ENCODE results near the gene FUCA2.

Gene FUCA2

GRCh38 chr6:143510991-143511891 is at the start of gene FUCA2:
TSS of gene FUCA2 (minus strand) at chr6:143511720. CDS start at chr6:143511634, 86 bp downstream.
- peak; percentile 39 to 71 for DNase-seq

GRCh38 chr6:143561105-143561704 is 49.7 kb upstream of the FUCA2 start:
- no peak for DNase-seq

GRCh38 chr6:143559051-143559660 is 47.6 kb upstream of the FUCA2 start:
- DNase-seq: no peak

DNA sequence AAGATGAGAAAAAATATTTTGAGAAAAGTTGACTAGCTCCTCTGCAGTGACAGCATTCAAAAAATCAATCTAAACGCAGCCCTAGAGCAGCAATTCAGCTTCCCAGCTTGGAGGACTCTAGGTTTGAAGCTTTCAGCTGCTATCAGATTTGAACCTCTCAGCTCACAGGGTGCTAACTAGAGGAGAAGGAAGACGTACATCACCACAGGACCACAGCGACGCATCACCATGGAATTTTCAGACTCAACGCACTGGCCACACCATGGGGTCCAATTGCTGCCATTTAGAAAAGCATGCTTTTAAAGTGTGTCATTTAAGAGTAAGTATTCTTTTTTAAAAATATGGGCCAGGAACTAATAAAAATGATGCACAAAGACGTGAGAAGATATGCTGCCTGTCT is 45.0 kb upstream of the FUCA2 start:
- no peak for DNase-seq

DNA sequence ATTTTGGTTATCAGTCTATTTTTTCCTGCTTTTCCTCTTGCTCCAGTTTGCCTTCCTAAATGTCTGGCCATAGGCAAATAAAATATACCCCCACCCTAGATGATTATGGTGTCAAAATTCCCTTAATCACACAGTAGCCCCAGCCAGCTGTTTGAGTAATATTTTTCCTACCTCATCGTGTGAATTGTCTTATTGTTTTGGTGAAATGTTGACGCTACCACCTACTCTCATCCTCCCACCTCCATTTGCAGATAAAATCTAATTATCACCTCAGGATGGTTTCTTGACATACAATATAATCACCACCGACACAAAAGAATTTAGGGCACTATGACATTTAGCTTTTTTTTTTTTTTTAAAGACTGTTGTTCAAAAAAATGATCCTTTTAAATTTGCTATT is 44.1 kb upstream of the FUCA2 start:
- peak; percentile 12 to 61 for DNase-seq

DNA sequence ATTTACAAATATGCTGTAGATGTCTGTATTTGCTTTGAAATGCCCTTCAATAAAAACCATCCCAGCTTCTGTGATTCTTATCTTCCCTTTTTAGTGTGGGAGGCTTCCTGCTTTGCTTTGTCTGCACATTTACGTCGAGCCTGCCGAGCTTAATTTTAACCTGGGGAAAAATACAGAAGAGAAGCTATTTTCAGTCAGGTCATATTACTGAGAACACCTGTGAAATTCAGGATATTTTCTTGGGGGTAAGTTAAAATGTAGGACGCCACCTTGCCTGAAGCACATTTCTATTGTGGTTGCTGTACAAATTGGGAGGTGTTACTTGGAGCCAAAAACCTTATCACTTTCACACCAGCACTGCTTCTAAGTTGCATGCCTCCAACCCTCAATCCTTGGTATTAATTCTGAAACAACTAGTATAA is 43.6 kb upstream of the FUCA2 start:
- no peak for DNase-seq

GRCh38 chr6:143553337-143553736 is 41.8 kb upstream of the FUCA2 start:
- no peak for DNase-seq

DNA sequence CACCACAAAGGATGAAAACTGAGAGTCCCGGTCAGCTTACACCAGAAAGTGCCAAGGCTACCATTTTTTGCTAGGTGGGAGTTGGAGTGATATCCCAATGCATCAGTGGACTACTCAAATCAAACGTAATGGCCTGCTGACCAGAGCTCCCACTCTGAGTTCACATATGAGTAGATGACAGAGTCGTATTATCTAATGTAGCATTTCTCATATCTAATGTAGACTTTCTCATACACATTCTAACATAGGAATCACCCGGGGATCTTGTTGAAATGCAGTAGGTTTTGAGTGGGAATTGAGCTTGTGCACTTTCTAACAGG is 38.4 kb upstream of the FUCA2 start:
- no peak for DNase-seq

DNA sequence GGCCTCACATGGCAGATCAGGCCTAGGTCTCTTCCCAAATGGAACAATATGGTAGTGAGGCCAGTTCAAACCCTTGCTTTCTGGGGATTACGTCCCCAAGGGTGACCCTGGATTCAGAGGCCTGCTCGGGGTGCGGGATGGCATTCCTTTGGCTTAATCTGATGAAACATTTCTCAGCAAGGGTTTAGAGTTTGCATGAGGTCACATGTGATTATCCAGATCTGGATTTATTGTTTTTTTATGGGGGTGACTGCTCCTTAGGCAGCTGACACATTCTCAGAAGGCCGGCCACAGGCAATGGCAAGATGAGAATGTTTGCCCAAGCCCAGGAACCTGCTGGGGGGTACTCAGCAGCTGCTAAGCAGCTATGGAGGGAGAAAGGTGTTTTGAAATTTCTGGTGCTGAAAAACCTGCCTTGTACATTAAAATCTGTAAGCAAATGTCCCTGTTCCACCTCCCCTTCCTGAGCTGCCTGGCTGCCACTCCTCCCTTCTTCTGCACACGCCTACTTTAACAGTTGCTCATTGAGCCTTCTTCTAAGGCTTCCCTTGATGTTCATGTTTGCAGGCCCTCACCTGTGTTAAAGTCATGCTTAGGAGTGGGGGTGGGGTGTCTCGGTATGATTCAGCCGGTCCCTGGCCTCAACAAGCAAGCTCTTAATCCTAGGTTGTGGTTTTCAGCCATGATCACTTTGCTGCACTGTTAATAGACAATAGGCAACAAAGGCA is 37.9 kb upstream of the FUCA2 start:
- DNase-seq: no peak

- DNase-seq: no peak
Observed at GRCh38 chr6:143546599-143546998, 35.1 kb upstream of the FUCA2 start.

GRCh38 chr6:143545976-143546547 is 34.5 kb upstream of the FUCA2 start:
- no peak for DNase-seq

GRCh38 chr6:143545165-143545564 is 33.6 kb upstream of the FUCA2 start:
- no peak for DNase-seq

DNA sequence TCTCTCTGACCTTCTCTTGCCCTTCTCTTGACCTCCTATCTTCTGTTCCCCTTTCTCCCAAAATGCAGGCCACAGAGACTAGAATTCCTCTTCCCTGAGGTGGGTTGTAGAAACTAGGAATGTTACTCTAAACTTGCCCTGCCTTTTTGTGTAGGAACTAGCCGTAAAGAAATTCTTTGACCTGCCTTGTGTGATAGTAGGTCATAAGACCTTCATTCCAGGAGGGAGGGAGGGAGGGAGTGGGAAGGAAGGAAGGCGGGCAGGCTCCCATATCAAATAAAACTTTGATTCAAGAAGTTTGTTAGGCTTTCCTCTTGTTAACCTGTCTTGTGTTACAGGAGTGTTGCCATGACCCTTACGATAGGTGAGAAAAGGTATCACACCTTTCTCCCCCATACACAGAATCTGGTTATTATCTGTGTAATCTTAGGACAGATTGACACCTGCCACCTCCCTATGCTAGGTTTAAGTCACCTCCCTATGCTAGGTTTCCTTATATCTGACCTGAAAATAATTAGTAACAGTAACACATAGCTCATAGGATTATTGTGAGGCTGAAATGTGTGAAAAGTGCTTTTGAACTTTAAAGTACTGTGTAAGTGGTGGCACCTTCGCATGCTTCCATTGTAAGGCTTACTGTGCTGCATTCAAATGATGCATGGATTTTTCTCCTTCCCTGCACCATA is 32.6 kb upstream of the FUCA2 start:
- no peak for DNase-seq

GRCh38 chr6:143543435-143543834 is 31.9 kb upstream of the FUCA2 start:
- no peak for DNase-seq

DNA sequence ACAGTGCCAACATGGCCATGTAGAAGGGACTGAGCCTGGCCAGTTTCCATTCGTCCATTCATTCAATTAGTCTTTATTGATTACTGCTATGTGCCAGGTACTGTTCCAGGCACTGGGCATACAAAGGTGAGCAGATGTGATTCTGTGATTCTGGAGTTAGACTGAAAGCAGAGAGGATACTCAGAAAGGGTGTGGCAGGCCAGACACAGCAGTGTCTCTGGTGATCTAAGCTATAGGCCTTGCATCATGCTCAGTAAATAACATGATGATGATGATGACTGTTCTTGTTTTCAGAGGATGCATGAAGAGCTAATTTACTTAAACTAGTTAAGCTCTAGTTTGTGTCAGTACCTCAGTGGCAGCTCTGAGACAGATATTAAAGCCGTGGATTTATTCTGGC is 31.4 kb upstream of the FUCA2 start:
- DNase-seq: no peak

GRCh38 chr6:143540192-143540591 is 28.7 kb upstream of the FUCA2 start:
- DNase-seq: no peak

- no peak for DNase-seq
Observed at GRCh38 chr6:143539734-143540133, 28.2 kb upstream of the FUCA2 start.

DNA sequence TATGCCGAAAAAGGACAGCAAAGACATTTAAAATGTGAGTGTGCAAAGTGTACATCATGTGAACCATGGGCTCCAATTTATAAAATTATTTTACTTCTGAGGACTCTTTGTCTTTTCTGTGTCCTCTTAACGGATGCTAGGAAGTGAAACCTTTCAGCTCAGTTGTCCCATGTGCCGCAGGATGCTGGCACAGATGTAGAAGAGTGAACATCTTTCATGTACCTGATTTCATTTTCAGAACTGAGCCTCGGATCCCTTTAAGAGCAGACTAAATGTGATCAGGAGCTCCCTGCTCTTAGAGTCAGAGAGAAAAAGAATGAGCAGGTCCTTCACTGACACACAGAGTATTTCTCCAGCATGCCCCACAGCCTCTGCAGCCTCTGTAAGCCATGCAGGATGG is 27.6 kb upstream of the FUCA2 start:
- no peak for DNase-seq

- DNase-seq: no peak
Observed at GRCh38 chr6:143538374-143538773, 26.9 kb upstream of the FUCA2 start.

- DNase-seq: peak; percentile 8 to 18
Observed at GRCh38 chr6:143536866-143537691, 25.6 kb upstream of the FUCA2 start.

- no peak for DNase-seq
Observed at GRCh38 chr6:143536461-143536865, 24.9 kb upstream of the FUCA2 start.
